Progenitor cell of endocrine pancreas (in vitro differentiated cells): ENCODE results near the gene SERINC5. TPM values are rescaled to one million over a fixed set of nuclear protein-coding genes. Genes with fewer than 3 reads are reported as not detected.

ENCODE experiments used
- DNase-seq: peaks from one replicate; pipeline ENCODE4 v3.0.0; 2021; ENCODE audit warnings: low spot score; ENCODE audit not compliant: unreplicated experiment
- H3K27ac Mint-ChIP-seq: 2 replicates; pipeline ENCODE4 v1.8.0; 2021; ENCODE audit warnings: mild to moderate bottlenecking, moderate library complexity, mixed read lengths
- H3K27me3 Mint-ChIP-seq: 2 replicates; pipeline ENCODE4 v1.8.0; 2021; ENCODE audit warnings: mixed read lengths
- H3K36me3 Mint-ChIP-seq: 2 replicates; pipeline ENCODE4 v1.8.0; 2022; ENCODE audit warnings: mixed read lengths; ENCODE audit not compliant: insufficient read depth
- H3K4me1 Mint-ChIP-seq: 2 replicates; pipeline ENCODE4 v1.8.0; 2021; ENCODE audit warnings: low read depth, mixed read lengths
- H3K4me3 Mint-ChIP-seq: 2 replicates; pipeline ENCODE4 v1.8.0; 2021; ENCODE audit warnings: low read depth, mild to moderate bottlenecking, moderate library complexity, mixed read lengths
- H3K9me3 Mint-ChIP-seq: 2 replicates; pipeline ENCODE4 v1.8.0; 2021; ENCODE audit warnings: low read depth, mixed read lengths
- total RNA-seq: library from RNA; stranded (reverse); gene quantifications from 2 replicates; pipeline ENCODE4 v1.2.1, GENCODE V29; 2021
- TF ChIP-seq, protein P1 (sequence below): fragments of 200-600 bp; sonication (generic); IDR thresholded peaks from one replicate; pipeline ENCODE4 v1.5.0; 2021; ENCODE audit warnings: antibody characterized with exemption, mild to moderate bottlenecking; ENCODE audit not compliant: unreplicated experiment

The SERINC5 gene
- total RNA-seq, 1 donor from 2014 or later = 198 TPM

- DNase-seq = no peak
- no peaks in the 10 kb centered on the region for H3K9me3 Mint-ChIP-seq
- H3K36me3 Mint-ChIP-seq = peaks cover 4% of the 10 kb centered on the region
- H3K4me1 Mint-ChIP-seq = peaks cover 2% of the 10 kb centered on the region
- TF ChIP-seq, protein P1, sequence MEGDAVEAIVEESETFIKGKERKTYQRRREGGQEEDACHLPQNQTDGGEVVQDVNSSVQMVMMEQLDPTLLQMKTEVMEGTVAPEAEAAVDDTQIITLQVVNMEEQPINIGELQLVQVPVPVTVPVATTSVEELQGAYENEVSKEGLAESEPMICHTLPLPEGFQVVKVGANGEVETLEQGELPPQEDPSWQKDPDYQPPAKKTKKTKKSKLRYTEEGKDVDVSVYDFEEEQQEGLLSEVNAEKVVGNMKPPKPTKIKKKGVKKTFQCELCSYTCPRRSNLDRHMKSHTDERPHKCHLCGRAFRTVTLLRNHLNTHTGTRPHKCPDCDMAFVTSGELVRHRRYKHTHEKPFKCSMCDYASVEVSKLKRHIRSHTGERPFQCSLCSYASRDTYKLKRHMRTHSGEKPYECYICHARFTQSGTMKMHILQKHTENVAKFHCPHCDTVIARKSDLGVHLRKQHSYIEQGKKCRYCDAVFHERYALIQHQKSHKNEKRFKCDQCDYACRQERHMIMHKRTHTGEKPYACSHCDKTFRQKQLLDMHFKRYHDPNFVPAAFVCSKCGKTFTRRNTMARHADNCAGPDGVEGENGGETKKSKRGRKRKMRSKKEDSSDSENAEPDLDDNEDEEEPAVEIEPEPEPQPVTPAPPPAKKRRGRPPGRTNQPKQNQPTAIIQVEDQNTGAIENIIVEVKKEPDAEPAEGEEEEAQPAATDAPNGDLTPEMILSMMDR = no peak
- H3K27ac Mint-ChIP-seq = no peak overlapping the region
- no peak overlapping the region for H3K4me3 Mint-ChIP-seq
- H3K27me3 Mint-ChIP-seq = no peaks in the 10 kb centered on the region
Measured at GRCh38 chr5:80072103-80073073, 183.5 kb downstream of the SERINC5 start.

DNA sequence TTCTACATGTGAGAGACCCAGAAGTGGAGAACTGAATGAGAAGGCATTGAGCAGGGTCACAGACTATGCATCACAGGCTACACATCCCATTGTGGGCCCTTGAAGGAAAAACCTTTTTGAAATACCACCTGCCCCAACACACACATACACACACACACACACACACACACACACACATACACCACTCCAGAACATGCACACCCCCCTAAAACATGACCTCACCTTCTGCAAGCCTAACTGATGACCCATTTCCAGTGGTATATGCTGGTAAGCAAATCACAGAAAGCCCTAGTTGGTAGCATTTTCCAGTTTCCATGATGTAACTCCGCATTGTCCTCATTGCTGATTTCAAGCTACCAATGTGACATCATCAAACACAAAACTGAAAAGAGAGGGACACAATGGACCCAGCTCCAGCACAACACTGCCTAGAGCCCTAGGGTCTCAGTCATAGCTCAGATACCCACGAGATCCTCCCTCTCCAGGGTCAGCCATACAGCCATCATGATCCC is 184.3 kb downstream of the SERINC5 start:
- TF ChIP-seq, protein P1 = no peak
- no peaks in the 10 kb centered on the region for H3K27me3 Mint-ChIP-seq
- no peaks in the 10 kb centered on the region for H3K9me3 Mint-ChIP-seq
- H3K36me3 Mint-ChIP-seq = peaks cover 2% of the 10 kb centered on the region
- H3K27ac Mint-ChIP-seq = no peak overlapping the region
- peaks cover 2% of the 10 kb centered on the region for H3K4me1 Mint-ChIP-seq
- DNase-seq = no peak
- no peak overlapping the region for H3K4me3 Mint-ChIP-seq

DNA sequence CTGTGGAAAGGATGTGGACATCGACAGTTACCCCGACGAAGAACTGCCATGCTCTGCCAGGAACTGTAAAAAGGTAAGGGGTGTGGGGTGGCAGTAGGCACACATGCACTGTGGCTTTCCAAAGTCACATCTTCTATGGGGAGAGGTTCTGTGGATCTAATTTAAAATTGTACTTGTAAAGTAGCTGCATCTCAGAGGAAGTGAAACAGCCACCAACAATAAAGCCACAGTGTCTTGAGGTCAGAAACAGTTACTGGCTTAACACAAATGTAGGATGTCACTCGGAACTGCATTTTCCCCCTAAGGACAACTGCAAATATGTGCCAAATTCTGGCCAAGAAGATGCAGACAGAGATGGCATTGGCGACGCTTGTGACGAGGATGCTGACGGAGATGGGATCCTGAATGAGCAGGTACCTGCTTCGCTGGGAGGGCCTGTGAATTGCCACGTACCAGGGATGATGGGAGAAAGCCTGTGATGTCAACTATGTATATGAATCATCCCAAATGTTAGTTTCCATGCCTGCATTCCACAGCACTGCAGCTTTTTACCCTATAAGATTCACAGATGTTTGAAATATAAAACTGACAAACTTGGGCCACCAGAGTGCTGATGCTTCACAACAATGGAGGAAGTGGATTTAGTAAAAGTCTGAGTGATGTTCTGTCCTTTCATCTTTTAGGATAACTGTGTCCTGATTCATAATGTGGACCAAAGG is 185.4 kb downstream of the SERINC5 start:
- Mint-ChIP-seq H3K36me3 (peaks cover 2% of the 10 kb centered on the region), H3K27ac (no peak overlapping the region), H3K4me3 (no peak overlapping the region), H3K27me3 (no peaks in the 10 kb centered on the region), H3K9me3 (no peaks in the 10 kb centered on the region), H3K4me1 (peaks cover 2% of the 10 kb centered on the region)
- no peak for DNase-seq
- TF ChIP-seq, protein P1 = no peak

- Mint-ChIP-seq H3K9me3 (no peaks in the 10 kb centered on the region), H3K27ac (no peak overlapping the region), H3K4me1 (peaks cover 2% of the 10 kb centered on the region), H3K4me3 (no peak overlapping the region), H3K36me3 (peaks cover 2% of the 10 kb centered on the region), H3K27me3 (peaks cover 4% of the 10 kb centered on the region)
- DNase-seq = no peak
- TF ChIP-seq, protein P1 = no peak
Measured at GRCh38 chr5:80069918-80070318, 185.9 kb downstream of the SERINC5 start.

GRCh38 chr5:80069251-80069800 is 186.5 kb downstream of the SERINC5 start:
- H3K27ac Mint-ChIP-seq = no peak overlapping the region

More at GRCh38 chr5:80069251-80069800, 186.5 kb downstream of the SERINC5 start:
- no peaks in the 10 kb centered on the region for H3K9me3 Mint-ChIP-seq
- H3K36me3 Mint-ChIP-seq = peaks cover 2% of the 10 kb centered on the region
- DNase-seq = no peak
- peaks cover 9% of the 10 kb centered on the region for H3K27me3 Mint-ChIP-seq
- TF ChIP-seq, protein P1 = no peak
- no peak overlapping the region for H3K4me3 Mint-ChIP-seq
- peaks cover 2% of the 10 kb centered on the region for H3K4me1 Mint-ChIP-seq
